HepG2 (cell line): ENCODE measurements around the gene GLUD2. TPM values are rescaled to one million over a fixed set of nuclear protein-coding genes. Genes with fewer than 3 reads are reported as not detected.
A peak's percentile ranks its signal among the peaks of the same experiment; 100 is the strongest.

Source experiments
- CBX2 ChIP-seq, 2 experiments: fragments of 200-600 bp in 1 of 2; sonication (generic); formaldehyde crosslinking in 1 of 2; IDR thresholded peaks; 2 replicates each; pipeline versions ENCODE4 v1.7.0 to v1.8.1; 2018 to 2022; ENCODE audit warnings: low read depth in 2 of 2, low read length in 1 of 2, mild to moderate bottlenecking in 1 of 2, missing genetic modification reagents in 1 of 2
- CENPBD1 ChIP-seq: sonication (generic); formaldehyde crosslinking; IDR thresholded peaks from 2 replicates; pipeline ENCODE4 v1.8.0; 2022; ENCODE audit warnings: missing genetic modification reagents, low read depth, mild to moderate bottlenecking, borderline replicate concordance
- CREB1 ChIP-seq, 2 experiments: fragments of 450-650 bp in 1 of 2; IDR thresholded peaks; 2 replicates each; pipeline ENCODE4 v1.6.1; 2016 to 2017; ENCODE audit warnings: control low read depth in 1 of 2, mild to moderate bottlenecking in 1 of 2, missing compliant biosample characterization in 1 of 2, missing genetic modification characterization in 1 of 2
- ELF1 ChIP-seq: sonication (generic); formaldehyde crosslinking; IDR thresholded peaks from 2 replicates; pipeline ENCODE4 v1.4.0; 2020; ENCODE audit warnings: missing genetic modification reagents
- HOXD1 ChIP-seq: sonication (generic); formaldehyde crosslinking; IDR thresholded peaks from 2 replicates; pipeline ENCODE4 v1.5.0; 2020; ENCODE audit warnings: missing genetic modification reagents
- NCOA2 ChIP-seq: sonication (generic); formaldehyde crosslinking; IDR thresholded peaks from 2 replicates; pipeline ENCODE4 v1.8.0; 2022; ENCODE audit warnings: inconsistent platforms
- RFX1 ChIP-seq: fragments of 450-650 bp; IDR thresholded peaks from 2 replicates; pipeline ENCODE4 v1.6.1; 2017
- RXRB ChIP-seq: IDR thresholded peaks from 2 replicates; pipeline ENCODE4 v1.6.1; 2016; ENCODE audit warnings: borderline replicate concordance, missing genetic modification reagents, missing compliant biosample characterization
- SOX13 ChIP-seq, 3 experiments: fragments of 450-650 bp in 1 of 3; sonication (generic) in 1 of 3; formaldehyde crosslinking in 1 of 3; IDR thresholded peaks in 2 of 3; conservative IDR thresholded peaks in 1 of 3; 2 replicates each; pipeline versions ENCODE4 v1.5.0 to v1.6.1; 2016 to 2020; ENCODE audit warnings: antibody characterized with exemption in 1 of 3, mild to moderate bottlenecking in 1 of 3, missing compliant biosample characterization in 1 of 3, missing genetic modification reagents in 1 of 3, moderate library complexity in 1 of 3
- ZBTB20 ChIP-seq: sonication (generic); formaldehyde crosslinking; IDR thresholded peaks from 2 replicates; pipeline ENCODE4 v1.8.1; 2023; ENCODE audit warnings: missing genetic modification reagents, low read depth, mild to moderate bottlenecking, borderline replicate concordance
- ZFP90 ChIP-seq: sonication (generic); formaldehyde crosslinking; IDR thresholded peaks from 2 replicates; pipeline ENCODE4 v1.8.0; 2022; ENCODE audit warnings: missing genetic modification reagents, mild to moderate bottlenecking, inconsistent platforms, borderline replicate concordance
- ZNF567 ChIP-seq: sonication (generic); formaldehyde crosslinking; IDR thresholded peaks from 2 replicates; pipeline ENCODE4 v1.8.1; 2023; ENCODE audit warnings: mild to moderate bottlenecking, missing genetic modification reagents, borderline replicate concordance
- ZNF576 ChIP-seq: sonication (generic); formaldehyde crosslinking; IDR thresholded peaks from 2 replicates; pipeline ENCODE4 v1.4.0; 2020; ENCODE audit warnings: mild to moderate bottlenecking, missing genetic modification reagents
- ZNF615 ChIP-seq: sonication (generic); formaldehyde crosslinking; IDR thresholded peaks from 2 replicates; pipeline ENCODE4 v1.5.0; 2020; ENCODE audit warnings: mild to moderate bottlenecking, missing genetic modification reagents, borderline replicate concordance
- ZNF737 ChIP-seq: sonication (generic); formaldehyde crosslinking; IDR thresholded peaks from 2 replicates; pipeline ENCODE4 v1.5.0; 2020; ENCODE audit warnings: missing genetic modification reagents, mild to moderate bottlenecking, borderline replicate concordance
- polyA plus RNA-seq, 8 experiments: library from polyadenylated mRNA; depleted of rRNA in 3 of 8; stranded (reverse) in 7 of 8; unstranded in 1 of 8; fragments of >200 nt; fragmentation: Illumina TruSeq in 4 of 8; extraction: Trizol in 4 of 8; gene quantifications; 2 replicates each; pipeline versions ENCODE4 v1.2.1 to v1.2.3, GENCODE V29; 2011 to 2016; ENCODE audit warnings: low read depth in 4 of 8, missing spikeins in 1 of 8, mixed read lengths in 1 of 8; ENCODE audit not compliant: insufficient read depth in 1 of 8
- total RNA-seq, 5 experiments: library from RNA; depleted of rRNA; stranded (reverse); fragments of >200 nt; fragmentation: Illumina TruSeq; extraction: Trizol; gene quantifications; 2 replicates each; pipeline ENCODE4 v1.2.3, GENCODE V29; 2016; ENCODE audit warnings: low read depth in 1 of 5
- TF ChIP-seq, protein P1 (sequence below): IDR thresholded peaks from 2 replicates; pipeline ENCODE4 v1.6.1; 2016; ENCODE audit warnings: low read depth, missing genetic modification reagents, missing compliant biosample characterization
- TF ChIP-seq, protein P2 (sequence below): sonication (generic); formaldehyde crosslinking; IDR thresholded peaks from 2 replicates; pipeline ENCODE4 v1.8.1; 2023; ENCODE audit warnings: mild to moderate bottlenecking, missing genetic modification reagents, borderline replicate concordance
- TF ChIP-seq, protein P3 (sequence below): sonication (generic); formaldehyde crosslinking; IDR thresholded peaks from 2 replicates; pipeline ENCODE4 v1.4.0; 2020; ENCODE audit warnings: mild to moderate bottlenecking, missing genetic modification reagents, borderline replicate concordance

GLUD2 gene
- total and polyA plus RNA-seq, 2 of the 13 experiments (the other 11 are each of a cell fraction or from before 2014, with no cell fraction given), result 3.4 to 8.0 TPM

DNA sequence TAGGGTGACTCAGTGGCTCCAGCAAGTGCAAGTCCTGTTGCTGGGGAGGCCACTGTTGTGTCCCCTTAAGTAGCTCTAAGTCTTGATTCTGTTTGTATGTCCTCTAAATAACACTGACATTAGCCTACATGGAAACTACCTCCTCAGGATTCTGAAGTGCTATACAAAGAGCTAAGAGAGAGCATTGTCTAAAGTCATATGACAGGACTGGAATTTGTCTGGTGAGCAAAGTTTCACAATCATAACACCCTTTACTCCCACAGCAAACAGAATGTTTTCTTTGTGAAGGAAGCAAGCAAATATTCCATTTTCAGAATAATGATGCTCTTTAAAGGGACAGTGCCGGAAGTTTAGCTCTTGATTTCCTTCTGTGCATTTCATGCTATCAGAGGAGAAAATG is 38.5 kb upstream of the GLUD2 start (continued):
- TF ChIP-seq NCOA2 (CRISPR knock-in tag), result peak; percentile 82
- no peak for TF ChIP-seq CBX2 (IDR thresholded peaks at IDR 0.05; ENCODE audit: low read depth, low read length)
- no peak for TF ChIP-seq CBX2 (CRISPR knock-in tag; IDR thresholded peaks at IDR 0.05; ENCODE audit: low read depth)
- no peak for TF ChIP-seq RFX1
- no peak for TF ChIP-seq ZNF576 (CRISPR knock-in tag)
- TF ChIP-seq HOXD1 (CRISPR knock-in tag), result no peak
- TF ChIP-seq, protein P1, sequence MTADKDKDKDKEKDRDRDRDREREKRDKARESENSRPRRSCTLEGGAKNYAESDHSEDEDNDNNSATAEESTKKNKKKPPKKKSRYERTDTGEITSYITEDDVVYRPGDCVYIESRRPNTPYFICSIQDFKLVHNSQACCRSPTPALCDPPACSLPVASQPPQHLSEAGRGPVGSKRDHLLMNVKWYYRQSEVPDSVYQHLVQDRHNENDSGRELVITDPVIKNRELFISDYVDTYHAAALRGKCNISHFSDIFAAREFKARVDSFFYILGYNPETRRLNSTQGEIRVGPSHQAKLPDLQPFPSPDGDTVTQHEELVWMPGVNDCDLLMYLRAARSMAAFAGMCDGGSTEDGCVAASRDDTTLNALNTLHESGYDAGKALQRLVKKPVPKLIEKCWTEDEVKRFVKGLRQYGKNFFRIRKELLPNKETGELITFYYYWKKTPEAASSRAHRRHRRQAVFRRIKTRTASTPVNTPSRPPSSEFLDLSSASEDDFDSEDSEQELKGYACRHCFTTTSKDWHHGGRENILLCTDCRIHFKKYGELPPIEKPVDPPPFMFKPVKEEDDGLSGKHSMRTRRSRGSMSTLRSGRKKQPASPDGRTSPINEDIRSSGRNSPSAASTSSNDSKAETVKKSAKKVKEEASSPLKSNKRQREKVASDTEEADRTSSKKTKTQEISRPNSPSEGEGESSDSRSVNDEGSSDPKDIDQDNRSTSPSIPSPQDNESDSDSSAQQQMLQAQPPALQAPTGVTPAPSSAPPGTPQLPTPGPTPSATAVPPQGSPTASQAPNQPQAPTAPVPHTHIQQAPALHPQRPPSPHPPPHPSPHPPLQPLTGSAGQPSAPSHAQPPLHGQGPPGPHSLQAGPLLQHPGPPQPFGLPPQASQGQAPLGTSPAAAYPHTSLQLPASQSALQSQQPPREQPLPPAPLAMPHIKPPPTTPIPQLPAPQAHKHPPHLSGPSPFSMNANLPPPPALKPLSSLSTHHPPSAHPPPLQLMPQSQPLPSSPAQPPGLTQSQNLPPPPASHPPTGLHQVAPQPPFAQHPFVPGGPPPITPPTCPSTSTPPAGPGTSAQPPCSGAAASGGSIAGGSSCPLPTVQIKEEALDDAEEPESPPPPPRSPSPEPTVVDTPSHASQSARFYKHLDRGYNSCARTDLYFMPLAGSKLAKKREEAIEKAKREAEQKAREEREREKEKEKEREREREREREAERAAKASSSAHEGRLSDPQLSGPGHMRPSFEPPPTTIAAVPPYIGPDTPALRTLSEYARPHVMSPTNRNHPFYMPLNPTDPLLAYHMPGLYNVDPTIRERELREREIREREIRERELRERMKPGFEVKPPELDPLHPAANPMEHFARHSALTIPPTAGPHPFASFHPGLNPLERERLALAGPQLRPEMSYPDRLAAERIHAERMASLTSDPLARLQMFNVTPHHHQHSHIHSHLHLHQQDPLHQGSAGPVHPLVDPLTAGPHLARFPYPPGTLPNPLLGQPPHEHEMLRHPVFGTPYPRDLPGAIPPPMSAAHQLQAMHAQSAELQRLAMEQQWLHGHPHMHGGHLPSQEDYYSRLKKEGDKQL (CRISPR knock-in tag), result no peak
- no peak for TF ChIP-seq CREB1 (IDR thresholded peaks at IDR 0.05)
- peak; percentile 33; the same call in 1 of the 2 replicates for TF ChIP-seq CREB1 (CRISPR knock-in tag; IDR thresholded peaks at IDR 0.05)
- TF ChIP-seq RXRB (CRISPR knock-in tag), result peak; percentile 68
- TF ChIP-seq ZNF615 (CRISPR knock-in tag), result no peak
- no peak for TF ChIP-seq SOX13 (IDR thresholded peaks at IDR 0.05)
- peak in 1 of 2 experiments; percentile 98; a peak in 2 of 4 replicates for TF ChIP-seq SOX13 (CRISPR knock-in tag; conservative IDR thresholded peaks at IDR 0.05 in 1 of 2, IDR thresholded peaks at IDR 0.05 in 1 of 2)
- TF ChIP-seq CENPBD1 (CRISPR knock-in tag), result no peak
- TF ChIP-seq ZNF737, result no peak
- TF ChIP-seq ELF1 (CRISPR knock-in tag), result no peak
- TF ChIP-seq ZBTB20 (CRISPR knock-in tag), result no peak
- no peak for TF ChIP-seq ZNF567
- TF ChIP-seq ZFP90 (CRISPR knock-in tag), result no peak
- TF ChIP-seq, protein P2, sequence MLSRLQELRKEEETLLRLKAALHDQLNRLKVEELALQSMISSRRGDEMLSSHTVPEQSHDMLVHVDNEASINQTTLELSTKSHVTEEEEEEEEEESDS, result no peak
- TF ChIP-seq, protein P3, sequence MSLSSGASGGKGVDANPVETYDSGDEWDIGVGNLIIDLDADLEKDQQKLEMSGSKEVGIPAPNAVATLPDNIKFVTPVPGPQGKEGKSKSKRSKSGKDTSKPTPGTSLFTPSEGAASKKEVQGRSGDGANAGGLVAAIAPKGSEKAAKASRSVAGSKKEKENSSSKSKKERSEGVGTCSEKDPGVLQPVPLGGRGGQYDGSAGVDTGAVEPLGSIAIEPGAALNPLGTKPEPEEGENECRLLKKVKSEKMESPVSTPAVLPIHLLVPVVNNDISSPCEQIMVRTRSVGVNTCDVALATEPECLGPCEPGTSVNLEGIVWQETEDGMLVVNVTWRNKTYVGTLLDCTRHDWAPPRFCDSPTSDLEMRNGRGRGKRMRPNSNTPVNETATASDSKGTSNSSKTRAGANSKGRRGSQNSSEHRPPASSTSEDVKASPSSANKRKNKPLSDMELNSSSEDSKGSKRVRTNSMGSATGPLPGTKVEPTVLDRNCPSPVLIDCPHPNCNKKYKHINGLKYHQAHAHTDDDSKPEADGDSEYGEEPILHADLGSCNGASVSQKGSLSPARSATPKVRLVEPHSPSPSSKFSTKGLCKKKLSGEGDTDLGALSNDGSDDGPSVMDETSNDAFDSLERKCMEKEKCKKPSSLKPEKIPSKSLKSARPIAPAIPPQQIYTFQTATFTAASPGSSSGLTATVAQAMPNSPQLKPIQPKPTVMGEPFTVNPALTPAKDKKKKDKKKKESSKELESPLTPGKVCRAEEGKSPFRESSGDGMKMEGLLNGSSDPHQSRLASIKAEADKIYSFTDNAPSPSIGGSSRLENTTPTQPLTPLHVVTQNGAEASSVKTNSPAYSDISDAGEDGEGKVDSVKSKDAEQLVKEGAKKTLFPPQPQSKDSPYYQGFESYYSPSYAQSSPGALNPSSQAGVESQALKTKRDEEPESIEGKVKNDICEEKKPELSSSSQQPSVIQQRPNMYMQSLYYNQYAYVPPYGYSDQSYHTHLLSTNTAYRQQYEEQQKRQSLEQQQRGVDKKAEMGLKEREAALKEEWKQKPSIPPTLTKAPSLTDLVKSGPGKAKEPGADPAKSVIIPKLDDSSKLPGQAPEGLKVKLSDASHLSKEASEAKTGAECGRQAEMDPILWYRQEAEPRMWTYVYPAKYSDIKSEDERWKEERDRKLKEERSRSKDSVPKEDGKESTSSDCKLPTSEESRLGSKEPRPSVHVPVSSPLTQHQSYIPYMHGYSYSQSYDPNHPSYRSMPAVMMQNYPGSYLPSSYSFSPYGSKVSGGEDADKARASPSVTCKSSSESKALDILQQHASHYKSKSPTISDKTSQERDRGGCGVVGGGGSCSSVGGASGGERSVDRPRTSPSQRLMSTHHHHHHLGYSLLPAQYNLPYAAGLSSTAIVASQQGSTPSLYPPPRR, result peak; percentile 39; the same call in 1 of the 2 replicates
